Globus pallidus (tissue), 1 donor: ENCODE data around the gene LRRC14B.
"Not testable (repeated sequence)": the region's sequence is repeated elsewhere in the genome, so short reads cannot be mapped to it uniquely, and the experiment has no call there.

Source experiments
- DNase-seq: peaks from one replicate; pipeline ENCODE4 v3.0.0-alpha.2; 2015; ENCODE audit warnings: low spot score

Gene LRRC14B

DNA sequence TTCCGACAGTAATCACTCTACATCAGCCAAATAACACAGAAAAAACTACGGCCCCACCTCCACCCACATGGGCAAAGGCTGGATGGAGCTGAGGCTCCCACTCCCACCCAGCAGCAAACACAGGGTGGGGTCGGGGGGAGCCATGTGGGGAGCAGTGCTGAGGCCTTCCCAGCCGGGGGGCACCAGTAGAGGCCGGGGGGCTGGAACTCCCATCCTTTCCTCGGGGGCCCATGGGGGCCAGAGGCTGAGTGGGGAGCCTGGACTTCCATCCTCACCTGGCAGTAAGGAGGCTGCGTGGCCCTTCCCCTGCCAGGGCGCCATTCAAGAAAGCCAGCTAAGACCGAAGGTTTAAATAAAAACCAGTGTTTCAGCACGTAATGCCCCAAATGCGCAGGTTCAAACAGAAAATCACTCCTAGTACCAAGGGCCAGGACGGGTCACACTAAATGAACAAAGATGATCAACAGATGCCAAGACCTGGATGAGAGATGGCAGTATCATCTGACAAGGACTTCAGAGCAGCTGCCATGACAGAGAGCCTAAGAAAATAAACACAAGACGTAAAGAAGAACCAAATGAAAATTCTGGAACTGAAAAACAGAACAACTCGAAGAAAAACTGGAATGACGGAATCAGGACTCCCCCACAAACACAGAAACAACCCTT, 17.3 kb downstream of the LRRC14B start:
- DNase-seq = no peak

- DNase-seq = no peak
Observed at GRCh38 chr5:213803-214395, 22.6 kb downstream of the LRRC14B start.

- not testable (repeated sequence) for DNase-seq
Observed at GRCh38 chr5:215256-215655, 24.0 kb downstream of the LRRC14B start.

- DNase-seq = not testable (repeated sequence)
Observed at GRCh38 chr5:216076-216475, 24.8 kb downstream of the LRRC14B start.

- DNase-seq = peak; percentile 93
Observed at GRCh38 chr5:217494-218456, 26.5 kb downstream of the LRRC14B start, which contains the start of the genes CCDC127 and SDHA. Gene CCDC127 (minus strand): TSS chr5:218153. CDS start chr5:216849, 1,304 bp downstream. Gene SDHA (plus strand): TSS chr5:218320. CDS start chr5:218356, 36 bp downstream.

DNA sequence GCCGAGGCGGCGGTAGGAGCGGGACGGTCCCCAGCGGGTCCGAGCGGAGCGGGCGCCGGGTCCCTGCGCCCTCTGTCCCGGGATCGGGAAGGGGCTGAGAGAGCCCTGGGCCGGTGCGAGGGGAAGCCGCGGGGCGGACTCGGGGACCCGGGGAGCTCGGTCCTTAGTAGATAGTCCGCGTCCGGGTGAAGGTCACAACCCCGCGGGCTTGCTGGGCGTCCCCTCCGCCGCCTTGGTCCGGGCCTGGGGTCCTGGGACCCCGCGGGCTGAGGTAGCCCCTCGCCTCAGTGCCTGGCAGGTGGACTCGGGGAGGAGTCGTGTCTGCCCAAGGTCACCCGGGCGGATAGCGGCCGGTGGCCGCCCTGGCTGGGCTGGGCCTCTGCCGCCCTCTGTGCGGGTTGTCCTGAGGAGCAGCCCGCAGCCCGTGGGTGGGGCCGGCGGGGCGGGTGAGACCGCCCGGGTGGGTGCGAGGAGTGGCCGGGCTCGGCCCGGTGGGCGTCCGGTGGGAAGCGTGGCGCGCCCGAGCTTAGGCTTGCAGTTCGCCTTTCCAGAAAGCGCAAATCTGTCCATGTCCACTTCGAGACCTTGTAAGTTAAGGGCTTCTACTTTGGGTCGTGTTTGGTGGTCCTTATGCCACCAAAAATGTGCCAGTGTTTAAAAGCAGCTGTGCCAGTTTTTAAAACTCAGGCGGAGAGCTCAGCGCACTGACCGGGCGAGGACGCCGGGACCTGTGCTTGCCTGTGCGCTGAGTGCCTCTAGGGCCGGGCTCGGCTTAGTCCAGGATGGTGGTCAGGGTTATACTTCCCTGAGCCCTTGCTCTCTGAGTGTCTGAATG, 27.4 kb downstream of the LRRC14B start:
- DNase-seq = peak; percentile 28

- no peak for DNase-seq
Observed at GRCh38 chr5:219460-219863, 28.2 kb downstream of the LRRC14B start.

GRCh38 chr5:219991-220390, 28.7 kb downstream of the LRRC14B start:
- no peak for DNase-seq

DNA sequence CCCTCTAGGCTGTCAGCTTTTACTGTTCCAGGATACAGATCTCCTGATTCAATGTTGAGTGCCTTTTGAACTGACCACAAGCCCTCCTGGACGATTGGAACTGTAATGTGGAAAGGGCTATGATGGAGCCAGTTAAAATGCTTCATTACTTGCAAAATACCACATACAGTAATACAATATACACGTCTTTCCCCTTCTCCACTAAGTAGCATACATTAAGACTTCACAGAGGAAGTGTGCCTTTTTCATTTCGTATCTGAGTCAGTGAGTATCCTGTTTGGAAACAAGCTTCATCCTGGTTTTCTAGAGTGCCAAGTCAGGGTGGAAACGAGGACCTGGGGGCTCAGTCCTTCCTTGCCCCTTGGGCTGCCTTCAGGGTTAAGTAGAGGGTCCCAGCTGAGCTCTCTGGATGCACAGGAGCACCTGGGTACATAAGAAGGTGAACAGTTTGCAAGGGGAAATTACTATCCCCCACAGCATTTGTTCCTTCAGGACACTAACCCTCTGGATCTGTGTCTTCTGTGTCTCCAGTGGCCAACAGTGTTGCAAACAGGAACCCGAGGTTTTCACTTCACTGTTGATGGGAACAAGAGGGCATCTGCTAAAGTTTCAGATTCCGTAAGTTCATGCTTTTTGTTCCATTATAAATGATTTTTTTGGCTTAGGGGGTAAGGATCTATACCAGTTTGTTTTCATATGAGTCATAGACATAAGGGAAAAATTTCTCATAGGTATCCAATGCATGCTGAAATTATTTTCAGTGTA, 31.8 kb downstream of the LRRC14B start:
- not testable (repeated sequence) for DNase-seq

GRCh38 chr5:223791-224190, 32.5 kb downstream of the LRRC14B start:
- DNase-seq = no peak

- no peak for DNase-seq
Observed at GRCh38 chr5:225334-225733, 34.0 kb downstream of the LRRC14B start.

DNA sequence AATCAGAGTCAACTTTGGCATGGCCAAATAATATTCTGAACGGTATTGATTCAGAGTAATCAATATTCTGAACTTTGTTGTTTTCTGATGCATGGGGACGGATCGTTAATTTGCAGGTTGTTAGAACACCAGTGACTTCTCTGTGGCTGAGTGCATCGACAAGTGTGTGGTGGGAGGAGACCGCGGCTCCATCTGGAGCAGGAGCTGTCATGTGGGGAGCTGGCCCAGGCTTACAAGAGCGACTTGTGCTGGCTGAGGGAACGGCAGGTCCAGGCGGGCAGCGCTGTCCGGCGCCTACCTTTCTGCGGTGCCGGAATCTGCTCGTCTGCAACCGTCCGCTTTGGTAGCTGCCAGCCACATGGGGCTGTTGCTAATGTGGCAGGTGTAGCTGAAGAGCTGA, 36.1 kb downstream of the LRRC14B start:
- DNase-seq = peak; percentile 69

GRCh38 chr5:228886-229285, 37.6 kb downstream of the LRRC14B start:
- peak; percentile 74 for DNase-seq

- no peak for DNase-seq
Observed at GRCh38 chr5:230711-231110, 39.4 kb downstream of the LRRC14B start.

DNA sequence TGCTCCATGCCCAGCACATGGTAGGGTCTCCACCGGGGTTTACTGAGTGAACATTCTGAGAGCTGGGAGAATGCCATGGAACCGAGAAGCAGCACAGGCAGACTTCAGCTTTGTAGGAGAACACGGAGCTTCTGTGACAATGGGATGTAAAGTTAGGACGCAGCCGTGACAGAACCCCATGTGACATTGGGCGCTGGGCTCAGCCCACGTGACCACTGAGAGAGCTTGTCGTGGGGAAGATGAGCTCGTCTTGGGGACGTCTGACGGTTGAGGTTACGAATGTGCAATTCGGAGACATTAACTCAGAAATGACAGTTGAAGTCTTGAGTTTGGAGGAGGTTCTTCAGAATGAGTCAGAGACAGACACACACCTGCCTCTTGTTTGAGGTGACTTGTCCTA, 40.4 kb downstream of the LRRC14B start:
- DNase-seq = peak; percentile 57

GRCh38 chr5:233426-233825, 42.1 kb downstream of the LRRC14B start:
- DNase-seq = not testable (repeated sequence)

DNA sequence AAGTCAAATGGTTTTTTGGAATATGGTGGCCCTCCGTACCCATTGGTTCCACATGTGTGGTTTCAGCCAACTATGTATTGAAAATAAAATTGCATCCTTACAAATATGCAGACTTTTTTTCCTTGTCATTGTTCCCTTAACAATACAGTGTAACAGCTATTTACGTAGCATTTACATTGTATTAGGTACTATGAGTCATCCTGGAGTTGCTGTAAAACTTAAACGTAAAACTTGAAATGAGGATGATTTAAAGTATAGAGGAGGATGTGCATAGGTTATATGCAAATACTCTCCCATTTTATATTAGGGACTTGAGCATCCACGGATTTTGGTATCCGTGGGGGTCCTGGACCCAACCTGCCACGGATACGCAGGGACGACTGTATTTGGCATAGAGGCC, 43.2 kb downstream of the LRRC14B start:
- no peak for DNase-seq

GRCh38 chr5:235527-235926, 44.2 kb downstream of the LRRC14B start:
- DNase-seq = not testable (repeated sequence)

DNA sequence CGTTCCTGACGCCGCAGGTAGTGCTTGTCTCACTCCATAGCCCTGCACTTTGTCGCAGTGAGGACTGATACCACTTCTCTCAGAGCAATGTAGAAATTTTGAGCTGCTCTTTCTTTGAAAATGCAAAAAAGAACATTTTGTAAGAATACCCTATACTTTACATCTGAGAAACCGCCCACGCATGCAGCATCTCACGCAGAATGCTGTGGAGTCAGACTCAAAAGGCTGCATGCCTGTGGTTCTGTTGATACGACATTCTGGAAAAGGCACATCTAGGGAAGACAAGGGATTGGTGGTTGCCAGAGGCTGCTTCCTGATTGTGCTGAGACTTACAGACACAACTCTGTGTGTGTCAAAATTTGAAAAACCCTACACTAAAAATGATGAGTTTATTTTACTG, 46.6 kb downstream of the LRRC14B start:
- DNase-seq = not testable (repeated sequence)

GRCh38 chr5:240550-240949, 49.3 kb downstream of the LRRC14B start:
- not testable (repeated sequence) for DNase-seq
